ENCODE results near the gene RUNX1. TPM values are rescaled to one million over a fixed set of nuclear protein-coding genes. Genes with fewer than 3 reads are reported as not detected.

RUNX1 gene
- total and polyA plus RNA-seq, 2 donors (not counting 1 experiment from before 2014, with no cell fraction given): 26.3 to 73.0 TPM

DNA sequence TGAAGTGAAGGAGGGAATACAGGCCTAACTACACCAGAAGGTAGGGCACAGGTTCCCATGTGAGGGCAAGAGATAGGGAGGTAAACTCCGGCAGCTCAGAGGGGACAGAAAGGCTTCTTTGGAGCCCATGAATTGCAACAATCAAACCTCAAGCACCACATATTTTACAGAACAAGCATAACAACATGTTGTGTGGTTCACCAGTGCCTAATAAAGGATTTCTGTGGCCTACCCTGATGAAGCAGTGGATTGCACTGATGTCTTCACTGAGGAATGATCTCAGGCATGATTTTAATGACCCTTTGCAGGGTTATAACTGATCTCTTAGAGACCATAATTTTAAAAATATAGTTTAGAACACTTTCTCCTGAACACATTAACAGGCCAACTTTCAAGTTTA is 77.4 kb downstream of the RUNX1 start:
- no peaks in the 10 kb centered on the region for H3K27me3 ChIP-seq (replicated peaks in 1 of 4; ENCODE audit: control extremely low read depth in 1 of 4, control insufficient read depth in 3 of 4, insufficient read depth in 4 of 4, low read length in 3 of 4)
- Mint-ChIP-seq H3K4me3 (no peak overlapping the region), H3K27me3 (no peaks in the 10 kb centered on the region), H3K9me3 (ENCODE audit: insufficient read depth) (no peaks in the 10 kb centered on the region), H3K27ac (no peak overlapping the region), H3K4me1 (peaks cover 49% of the 10 kb centered on the region)
- no peak overlapping the region for H3K4me2 ChIP-seq (replicated peaks; ENCODE audit: low read depth, low read length, poor library complexity, severe bottlenecking)
- peaks cover 4 to 14% of the 10 kb centered on the region in 2 experiments for H3K36me3 ChIP-seq (replicated peaks in 1 of 2; ENCODE audit: control extremely low read depth in 1 of 2, control insufficient read depth in 1 of 2, extremely low read depth in 1 of 2, insufficient read depth in 2 of 2, low read length in 1 of 2)
- H4K20me1 ChIP-seq (ENCODE audit: control insufficient read depth, insufficient read depth, low read length, poor library complexity, severe bottlenecking): peaks cover 73% of the 10 kb centered on the region
- H3K4me1 ChIP-seq (ENCODE audit: control insufficient read depth in 2 of 2, insufficient read depth in 2 of 2, low read length in 2 of 2): peaks cover 21 to 22% of the 10 kb centered on the region in 2 donors
- no peak overlapping the region for H3K9ac ChIP-seq (ENCODE audit: low read length)
- POLR2A ChIA-PET: no interaction called here
- H3K27ac ChIP-seq (ENCODE audit: low read length in 2 of 2): no peak overlapping the region
- intact Hi-C loops (cut with micrococcal nuclease): loop anchor here (2.0 kb wide), 1 partner anchor 13 kb away; no protein-coding TSS in a partner anchor
- peaks cover 90% of the 10 kb centered on the region for H3K79me2 ChIP-seq (ENCODE audit: control insufficient read depth, insufficient read depth, low read length)
- no peak for DNase-seq
- TF ChIP-seq, protein P1, sequence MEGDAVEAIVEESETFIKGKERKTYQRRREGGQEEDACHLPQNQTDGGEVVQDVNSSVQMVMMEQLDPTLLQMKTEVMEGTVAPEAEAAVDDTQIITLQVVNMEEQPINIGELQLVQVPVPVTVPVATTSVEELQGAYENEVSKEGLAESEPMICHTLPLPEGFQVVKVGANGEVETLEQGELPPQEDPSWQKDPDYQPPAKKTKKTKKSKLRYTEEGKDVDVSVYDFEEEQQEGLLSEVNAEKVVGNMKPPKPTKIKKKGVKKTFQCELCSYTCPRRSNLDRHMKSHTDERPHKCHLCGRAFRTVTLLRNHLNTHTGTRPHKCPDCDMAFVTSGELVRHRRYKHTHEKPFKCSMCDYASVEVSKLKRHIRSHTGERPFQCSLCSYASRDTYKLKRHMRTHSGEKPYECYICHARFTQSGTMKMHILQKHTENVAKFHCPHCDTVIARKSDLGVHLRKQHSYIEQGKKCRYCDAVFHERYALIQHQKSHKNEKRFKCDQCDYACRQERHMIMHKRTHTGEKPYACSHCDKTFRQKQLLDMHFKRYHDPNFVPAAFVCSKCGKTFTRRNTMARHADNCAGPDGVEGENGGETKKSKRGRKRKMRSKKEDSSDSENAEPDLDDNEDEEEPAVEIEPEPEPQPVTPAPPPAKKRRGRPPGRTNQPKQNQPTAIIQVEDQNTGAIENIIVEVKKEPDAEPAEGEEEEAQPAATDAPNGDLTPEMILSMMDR (IDR thresholded peaks at IDR 0.05): no peak
- TF ChIP-seq EZH2 (IDR thresholded peaks at IDR 0.05; ENCODE audit: borderline replicate concordance, insufficient read depth, low read depth, low read length, poor library complexity, severe bottlenecking): no peak
- WGBS (ENCODE audit: insufficient coverage): 100% methylated on average over 1 of the region's 1 CpG
- CTCF ChIA-PET: interaction anchor here (1.6 kb wide), 1 partner anchor 82 kb away, joined by 3 read pairs; no protein-coding TSS in a partner anchor
- no peaks in the 10 kb centered on the region for H3K9me3 ChIP-seq (ENCODE audit: control extremely low read depth in 1 of 3, control insufficient read depth in 2 of 3, insufficient read depth in 1 of 3, low read length in 2 of 3)
- no peak overlapping the region for H2AFZ ChIP-seq (ENCODE audit: insufficient read depth, low read depth, low read length, poor library complexity, severe bottlenecking)
- no peak overlapping the region for H3K4me3 ChIP-seq (ENCODE audit: control extremely low read depth in 1 of 5, extremely low read depth in 1 of 5, insufficient read depth in 1 of 5, low read depth in 2 of 5, low read length in 4 of 5)
- no peak for ATAC-seq (ENCODE audit: low read depth)

DNA sequence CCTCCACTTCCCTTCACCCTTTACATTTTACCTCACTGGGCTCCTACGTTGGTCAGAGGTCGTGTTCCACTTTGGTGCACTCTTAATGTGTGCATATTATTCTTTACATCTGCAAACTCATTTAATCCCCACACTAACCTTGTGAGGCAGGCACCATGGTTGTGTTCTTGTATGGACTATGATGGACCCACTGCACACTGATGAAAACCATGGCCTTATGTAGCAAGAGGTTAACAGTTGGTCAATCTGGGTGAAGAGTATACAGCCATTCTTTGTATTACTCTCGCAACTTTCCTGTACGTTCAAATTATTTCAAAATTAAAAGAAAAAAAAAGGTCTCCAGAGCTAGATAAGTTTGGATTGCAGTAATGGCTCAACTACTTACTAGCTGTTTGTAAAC is 78.5 kb downstream of the RUNX1 start:
- Histone ChIP-seq H3K79me2 (ENCODE audit: control insufficient read depth, insufficient read depth, low read length) (peaks cover 92% of the 10 kb centered on the region), H3K4me3 (ENCODE audit: control extremely low read depth in 1 of 5, extremely low read depth in 1 of 5, insufficient read depth in 1 of 5, low read depth in 2 of 5, low read length in 4 of 5) (no peak overlapping the region), H3K36me3 (replicated peaks in 1 of 2; ENCODE audit: control extremely low read depth in 1 of 2, control insufficient read depth in 1 of 2, extremely low read depth in 1 of 2, insufficient read depth in 2 of 2, low read length in 1 of 2) (peaks cover 4 to 20% of the 10 kb centered on the region in 2 experiments), H3K9me3 (ENCODE audit: control extremely low read depth in 1 of 3, control insufficient read depth in 2 of 3, insufficient read depth in 1 of 3, low read length in 2 of 3) (no peaks in the 10 kb centered on the region), H3K27ac (ENCODE audit: low read length in 2 of 2) (no peak overlapping the region), H3K4me2 (replicated peaks; ENCODE audit: low read depth, low read length, poor library complexity, severe bottlenecking) (no peak overlapping the region), H3K27me3 (replicated peaks in 1 of 4; ENCODE audit: control extremely low read depth in 1 of 4, control insufficient read depth in 3 of 4, insufficient read depth in 4 of 4, low read length in 3 of 4) (no peaks in the 10 kb centered on the region), H3K9ac (ENCODE audit: low read length) (no peak overlapping the region), H2AFZ (ENCODE audit: insufficient read depth, low read depth, low read length, poor library complexity, severe bottlenecking) (no peak overlapping the region), H3K4me1 (ENCODE audit: control insufficient read depth in 2 of 2, insufficient read depth in 2 of 2, low read length in 2 of 2) (peaks cover 21 to 23% of the 10 kb centered on the region in 2 donors), H4K20me1 (ENCODE audit: control insufficient read depth, insufficient read depth, low read length, poor library complexity, severe bottlenecking) (peaks cover 79% of the 10 kb centered on the region)
- WGBS (ENCODE audit: insufficient coverage): no CpG with 5 or more reads among the region's 4 CpGs
- no peak for DNase-seq
- Mint-ChIP-seq H3K27ac (no peak overlapping the region), H3K9me3 (ENCODE audit: insufficient read depth) (no peaks in the 10 kb centered on the region), H3K4me1 (peaks cover 50% of the 10 kb centered on the region), H3K27me3 (no peaks in the 10 kb centered on the region), H3K4me3 (no peak overlapping the region)
- ATAC-seq (ENCODE audit: low read depth): no peak
- intact Hi-C loops (cut with micrococcal nuclease): loop anchor here (2.0 kb wide), 1 partner anchor 14 kb away; no protein-coding TSS in a partner anchor
- POLR2A ChIA-PET: no interaction called here
- no peak for TF ChIP-seq EZH2 (IDR thresholded peaks at IDR 0.05; ENCODE audit: borderline replicate concordance, insufficient read depth, low read depth, low read length, poor library complexity, severe bottlenecking)
- TF ChIP-seq, protein P1 (IDR thresholded peaks at IDR 0.05): no peak
- CTCF ChIA-PET: no interaction called here

Data from B cell (primary cell).